GM21737 (cell line): ENCODE measurements around the gene NLGN1.

ENCODE experiments used
- ATAC-seq: cut with Tn5 transposase; IDR thresholded peaks from one replicate; pipeline ENCODE4 v1.9.1; 2021; ENCODE audit warnings: mild to moderate bottlenecking, moderate library complexity; ENCODE audit not compliant: unreplicated experiment

NLGN1 gene

DNA sequence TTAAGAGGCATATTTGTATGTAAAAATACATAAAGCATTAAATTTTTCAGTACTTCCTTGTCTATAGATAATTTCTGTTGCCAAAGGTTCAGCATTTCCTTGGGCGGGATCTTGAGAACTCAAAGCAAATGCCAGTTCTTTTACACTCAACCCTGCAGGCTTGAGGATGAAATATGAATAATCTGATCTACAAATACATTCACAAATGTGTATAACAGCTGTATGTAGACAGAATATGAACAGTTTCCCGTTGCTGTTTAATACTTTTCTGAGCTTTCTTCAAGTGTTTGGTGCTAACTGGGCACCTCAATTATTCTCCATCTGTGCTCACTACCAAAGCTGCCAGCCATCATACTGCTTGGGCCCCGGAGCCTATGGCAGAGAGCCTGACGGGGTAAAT, 661.3 kb downstream of the NLGN1 start:
- no peak for ATAC-seq

GRCh38 chr3:174060431-174060830, 662.9 kb downstream of the NLGN1 start:
- no peak for ATAC-seq

GRCh38 chr3:174061162-174061561, 663.6 kb downstream of the NLGN1 start:
- no peak for ATAC-seq

- no peak for ATAC-seq
Measured at GRCh38 chr3:174061731-174062130, 664.2 kb downstream of the NLGN1 start.

DNA sequence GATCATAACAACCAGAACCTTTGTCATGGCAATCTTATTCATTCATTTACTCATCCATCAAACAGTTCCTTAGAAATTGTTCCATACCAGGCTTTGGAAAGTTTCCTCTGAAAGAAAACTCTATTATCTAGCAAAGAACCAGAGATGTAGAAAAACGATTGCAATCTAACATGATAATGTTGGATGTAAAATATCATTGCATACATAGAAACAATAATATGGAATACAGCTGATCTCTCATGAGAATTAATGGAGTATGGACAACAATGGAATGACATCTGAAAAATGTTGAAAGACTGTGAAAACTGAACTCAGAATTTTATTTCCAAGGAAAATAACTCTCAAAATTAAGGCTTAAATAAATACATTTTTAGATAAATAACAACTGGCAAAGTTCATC, 665.4 kb downstream of the NLGN1 start:
- no peak for ATAC-seq

DNA sequence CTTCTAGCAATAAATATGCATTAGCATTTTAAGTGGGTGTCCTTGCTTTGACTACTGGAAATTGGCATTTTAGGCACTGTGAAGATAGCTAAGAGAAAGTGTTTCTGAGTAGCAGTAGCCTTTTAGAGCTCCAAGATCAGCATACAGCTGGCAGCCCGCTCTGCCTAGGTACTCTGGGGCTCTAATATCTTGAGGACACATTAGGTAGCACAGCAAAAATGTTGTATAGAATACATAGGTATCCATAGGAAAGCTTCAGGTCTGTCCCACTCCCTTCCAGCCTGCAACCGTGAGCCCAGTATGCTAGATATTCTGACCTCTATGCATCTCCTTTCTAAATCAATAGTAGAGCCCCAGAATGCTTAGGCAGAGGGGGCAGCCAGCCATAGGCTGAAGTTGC, 670.5 kb downstream of the NLGN1 start:
- ATAC-seq, result no peak

- no peak for ATAC-seq
Measured at GRCh38 chr3:174072675-174073074, 675.1 kb downstream of the NLGN1 start.

- no peak for ATAC-seq
Measured at GRCh38 chr3:174083706-174084105, 686.2 kb downstream of the NLGN1 start.

DNA sequence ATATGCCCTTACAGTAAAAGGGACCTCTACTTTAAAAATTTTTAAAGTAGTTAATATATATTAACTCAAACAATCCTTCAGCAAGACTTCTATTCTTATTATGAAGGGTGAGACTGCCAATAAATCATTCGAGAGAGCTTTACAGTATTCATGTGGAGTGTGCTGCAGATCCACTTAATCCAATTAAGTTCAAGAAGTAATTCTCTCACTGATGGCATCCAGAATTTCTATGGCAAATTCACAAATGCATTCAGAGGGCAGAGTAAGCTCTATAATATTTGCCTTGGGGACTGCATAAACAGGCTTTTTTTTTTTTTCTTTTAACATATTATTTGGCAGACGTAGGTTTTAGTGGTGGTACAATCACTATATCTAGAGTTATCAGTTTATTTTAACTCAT, 692.0 kb downstream of the NLGN1 start:
- ATAC-seq, result no peak

GRCh38 chr3:174094669-174095068, 697.1 kb downstream of the NLGN1 start:
- no peak for ATAC-seq

- no peak for ATAC-seq
Measured at GRCh38 chr3:174097686-174098085, 700.1 kb downstream of the NLGN1 start.

- ATAC-seq, result no peak
Measured at GRCh38 chr3:174098746-174099145, 701.2 kb downstream of the NLGN1 start.

GRCh38 chr3:174099724-174100123, 702.2 kb downstream of the NLGN1 start:
- ATAC-seq, result no peak

DNA sequence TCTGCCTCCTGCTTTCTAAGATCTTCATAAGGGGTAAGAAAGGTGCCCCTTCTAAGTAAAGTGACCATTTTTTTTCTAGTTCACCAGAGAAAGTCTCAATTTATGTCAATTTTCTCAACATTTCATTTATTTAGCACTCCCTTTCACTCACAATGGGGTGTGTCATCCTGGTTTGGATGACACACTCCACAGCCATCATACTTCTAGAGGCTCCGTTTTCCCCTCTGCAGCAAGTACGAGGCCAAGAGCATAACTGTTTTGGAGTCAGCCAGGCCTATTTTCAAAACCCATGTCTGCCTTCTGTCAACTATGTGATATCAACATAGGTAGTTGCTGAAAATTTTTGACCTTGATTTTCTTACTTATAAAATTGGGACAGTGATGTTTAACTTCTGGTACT, 703.2 kb downstream of the NLGN1 start:
- no peak for ATAC-seq

- ATAC-seq, result no peak
Measured at GRCh38 chr3:174101244-174101643, 703.7 kb downstream of the NLGN1 start.

DNA sequence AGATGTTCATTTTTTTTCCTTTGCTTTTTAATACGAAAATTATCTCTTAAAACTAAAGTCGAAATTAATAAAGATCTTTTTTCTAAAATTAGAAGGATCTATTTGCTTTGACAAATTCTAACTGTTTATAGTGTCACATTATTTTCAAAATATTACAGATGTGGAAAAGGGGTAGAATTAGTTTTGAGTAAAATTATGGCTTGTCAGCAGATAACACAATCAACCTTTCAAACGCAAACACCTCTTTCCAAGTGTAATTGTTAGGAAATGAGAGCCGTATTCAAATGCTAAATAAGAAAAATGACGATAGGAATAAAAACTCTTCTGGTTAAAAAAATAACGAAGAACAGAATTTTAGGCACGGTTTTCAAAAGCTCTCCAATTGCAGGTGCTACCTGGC, 704.7 kb downstream of the NLGN1 start:
- no peak for ATAC-seq

- ATAC-seq, result no peak
Measured at GRCh38 chr3:174102866-174103265, 705.3 kb downstream of the NLGN1 start.

DNA sequence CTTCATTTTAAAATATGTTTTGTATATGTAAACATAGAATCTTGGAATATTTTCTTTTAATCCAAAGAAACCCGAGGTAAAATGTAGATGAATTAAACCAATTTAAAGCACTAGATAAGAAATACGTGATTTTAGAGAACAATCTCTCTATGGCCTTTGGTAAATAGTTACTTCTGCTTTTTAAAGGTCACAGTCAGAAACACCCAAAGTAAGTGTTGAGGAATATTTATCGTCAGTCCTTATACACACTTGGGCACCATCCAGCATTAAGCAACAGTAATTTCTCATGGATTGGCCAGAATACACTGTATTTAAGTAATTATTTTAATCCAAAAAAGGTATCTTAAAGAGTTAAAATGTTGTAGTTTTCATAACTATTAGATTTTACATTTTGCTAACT, 713.2 kb downstream of the NLGN1 start:
- no peak for ATAC-seq

- ATAC-seq, result no peak
Measured at GRCh38 chr3:174111776-174112175, 714.2 kb downstream of the NLGN1 start.

- ATAC-seq, result no peak
Measured at GRCh38 chr3:174116421-174116820, 718.9 kb downstream of the NLGN1 start.

DNA sequence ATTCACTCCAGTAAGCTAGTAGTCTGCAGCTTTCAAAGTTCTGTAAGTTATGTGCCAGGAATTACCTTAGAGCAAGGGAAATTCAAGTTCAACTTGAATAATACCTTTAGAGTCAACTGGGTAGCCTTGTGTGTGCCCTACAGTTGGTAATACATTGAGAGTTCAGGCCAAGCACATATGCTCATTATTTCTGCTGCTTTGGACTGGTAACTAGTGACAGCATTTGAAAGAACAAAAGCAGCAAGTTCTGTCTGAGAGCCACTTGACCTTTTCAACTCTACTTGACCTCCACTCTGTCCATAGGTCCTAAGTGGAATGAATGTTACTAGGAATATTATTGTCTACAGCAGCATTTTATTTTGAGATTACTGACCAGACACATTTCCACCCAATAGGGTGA, 723.5 kb downstream of the NLGN1 start:
- ATAC-seq, result no peak

- ATAC-seq, result no peak
Measured at GRCh38 chr3:174122411-174122810, 724.9 kb downstream of the NLGN1 start.

DNA sequence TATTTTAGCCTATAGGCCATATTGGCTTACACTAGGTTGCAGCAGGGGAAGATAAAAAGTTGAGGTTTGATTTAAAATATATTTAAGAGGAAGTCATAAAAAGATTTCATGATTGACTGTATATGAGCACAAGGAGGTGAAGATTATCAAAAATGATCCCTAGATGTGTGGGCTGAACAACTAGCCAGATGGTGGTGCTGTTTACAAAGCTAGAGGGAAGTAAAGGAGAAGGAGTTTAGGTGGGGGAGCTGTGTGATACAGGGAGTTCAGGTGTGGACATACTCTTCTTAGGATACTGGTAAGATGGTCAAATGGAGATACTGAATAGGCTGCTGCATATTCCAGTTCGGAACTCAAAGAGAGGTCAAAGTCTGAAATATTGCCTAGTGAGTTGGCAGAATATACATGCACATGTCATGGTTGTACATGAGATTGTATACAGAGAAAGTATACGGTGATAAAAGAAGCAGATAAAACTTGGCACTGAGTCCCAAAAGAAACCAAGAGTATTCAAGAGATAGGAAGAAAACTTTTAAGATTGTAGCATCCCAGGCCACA, 727.8 kb downstream of the NLGN1 start:
- ATAC-seq, result no peak
